HG03558 (cell line): ENCODE data around the gene TOX2.

ENCODE experiments used
- ATAC-seq: cut with Tn5 transposase; IDR thresholded peaks from one replicate; pipeline ENCODE4 v1.9.1; 2021; ENCODE audit warnings: moderate number of reproducible peaks; ENCODE audit not compliant: unreplicated experiment; ENCODE audit errors: extremely low read depth

TOX2 gene, protein sequence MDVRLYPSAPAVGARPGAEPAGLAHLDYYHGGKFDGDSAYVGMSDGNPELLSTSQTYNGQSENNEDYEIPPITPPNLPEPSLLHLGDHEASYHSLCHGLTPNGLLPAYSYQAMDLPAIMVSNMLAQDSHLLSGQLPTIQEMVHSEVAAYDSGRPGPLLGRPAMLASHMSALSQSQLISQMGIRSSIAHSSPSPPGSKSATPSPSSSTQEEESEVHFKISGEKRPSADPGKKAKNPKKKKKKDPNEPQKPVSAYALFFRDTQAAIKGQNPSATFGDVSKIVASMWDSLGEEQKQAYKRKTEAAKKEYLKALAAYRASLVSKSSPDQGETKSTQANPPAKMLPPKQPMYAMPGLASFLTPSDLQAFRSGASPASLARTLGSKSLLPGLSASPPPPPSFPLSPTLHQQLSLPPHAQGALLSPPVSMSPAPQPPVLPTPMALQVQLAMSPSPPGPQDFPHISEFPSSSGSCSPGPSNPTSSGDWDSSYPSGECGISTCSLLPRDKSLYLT

DNA sequence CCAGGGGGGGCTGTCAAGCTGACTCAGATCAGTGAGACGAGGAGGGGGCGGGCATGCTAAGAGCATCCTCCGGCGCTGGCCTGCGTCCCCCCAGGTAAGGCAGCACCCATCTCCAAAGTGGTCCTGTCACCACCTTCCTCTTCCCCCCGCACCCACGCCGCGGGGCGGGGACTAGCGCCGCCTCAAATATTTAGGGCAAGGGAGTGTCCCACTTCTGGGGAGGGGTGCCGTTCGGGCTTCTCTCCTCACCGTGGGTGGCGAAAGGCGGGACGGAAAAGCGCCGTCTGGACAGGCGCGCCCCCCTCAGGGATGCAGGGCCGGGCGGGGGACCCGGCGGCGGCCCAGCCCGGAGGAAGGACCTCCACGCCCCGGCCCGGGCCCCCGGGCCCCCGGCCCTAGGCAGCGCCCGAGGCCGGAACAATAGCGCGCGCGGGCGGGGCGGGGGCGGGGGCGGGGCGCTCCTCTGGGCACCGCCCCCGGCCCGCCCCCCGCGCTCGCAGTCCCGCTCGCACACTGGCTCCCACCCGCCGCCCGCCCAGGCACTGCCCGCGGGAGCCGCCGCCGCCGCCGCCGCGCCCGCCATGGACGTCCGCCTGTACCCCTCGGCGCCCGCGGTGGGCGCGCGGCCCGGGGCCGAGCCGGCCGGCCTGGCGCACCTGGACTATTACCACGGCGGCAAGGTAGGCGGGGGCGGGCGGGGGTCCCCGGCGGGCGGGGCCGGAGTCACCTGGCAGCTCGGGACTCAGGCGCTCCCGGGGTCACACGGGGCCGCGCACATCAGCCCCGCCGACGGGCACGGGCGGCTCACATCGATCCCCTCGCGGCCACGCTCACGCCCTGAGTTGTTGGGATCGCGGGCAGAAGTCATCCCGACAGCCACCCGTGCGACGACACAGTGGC lies at the start of gene TOX2:
Gene TOX2 (plus strand): TSS at position 542 of the 900 bp plus-strand sequence. CDS start 40 bp downstream, at position 582.
- ATAC-seq = no peak

DNA sequence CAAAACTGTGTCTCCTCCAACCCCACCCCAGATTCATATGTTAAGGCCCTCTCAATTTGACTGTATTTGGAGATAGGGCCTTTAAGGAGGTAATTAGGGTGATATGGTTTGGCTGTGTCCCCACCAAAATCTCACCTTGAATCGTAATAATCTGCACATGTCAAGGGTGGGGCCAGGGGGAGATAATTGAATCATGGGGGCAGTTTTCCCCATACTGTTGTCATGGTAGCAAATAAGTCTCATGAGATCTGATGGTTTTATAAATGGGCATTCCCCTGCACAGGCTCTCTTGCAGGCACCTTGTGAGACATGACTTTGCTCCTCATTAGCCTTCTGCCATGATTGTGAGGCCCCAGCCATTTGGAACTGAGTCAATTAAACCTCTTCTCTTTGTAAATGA lies 46.6 kb upstream of the TOX2 start:
- no peak for ATAC-seq

DNA sequence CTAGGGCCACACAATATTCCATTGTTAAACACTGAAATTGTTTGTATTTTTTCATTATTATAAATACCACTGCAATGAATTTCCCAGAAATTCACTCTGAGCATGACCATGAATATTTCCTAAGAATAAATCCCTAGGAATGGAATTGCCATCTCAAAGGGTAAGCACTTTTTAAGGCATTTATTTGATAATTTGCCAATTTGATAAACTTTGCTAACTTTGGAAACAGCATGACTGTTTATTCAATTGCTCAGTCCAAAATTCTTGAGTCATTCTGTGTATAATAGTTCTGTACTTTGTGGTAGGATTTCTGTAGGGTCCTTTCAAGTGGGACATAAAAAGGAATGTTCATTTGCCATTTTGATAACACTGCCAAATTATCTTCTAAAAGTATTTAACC lies 44.2 kb upstream of the TOX2 start:
- no peak for ATAC-seq

DNA sequence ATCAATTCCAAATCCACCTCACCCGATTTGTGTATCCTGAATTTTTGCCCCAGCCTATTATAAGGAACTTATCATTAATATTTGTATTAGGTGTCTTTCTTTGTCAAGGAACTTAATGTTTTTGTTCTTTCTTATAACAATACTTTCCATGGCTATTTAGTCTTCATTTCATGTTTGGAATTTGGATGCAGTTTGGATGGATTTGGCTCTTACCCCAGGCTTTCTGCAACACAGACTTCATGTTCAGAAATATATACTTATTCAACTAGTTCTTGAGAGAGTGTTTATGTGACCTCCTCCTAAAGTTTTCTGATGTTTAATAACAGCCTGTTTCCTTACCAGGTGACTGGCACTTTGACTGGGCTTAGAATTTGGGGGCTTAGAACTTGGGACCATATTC lies 35.9 kb upstream of the TOX2 start:
- no peak for ATAC-seq

DNA sequence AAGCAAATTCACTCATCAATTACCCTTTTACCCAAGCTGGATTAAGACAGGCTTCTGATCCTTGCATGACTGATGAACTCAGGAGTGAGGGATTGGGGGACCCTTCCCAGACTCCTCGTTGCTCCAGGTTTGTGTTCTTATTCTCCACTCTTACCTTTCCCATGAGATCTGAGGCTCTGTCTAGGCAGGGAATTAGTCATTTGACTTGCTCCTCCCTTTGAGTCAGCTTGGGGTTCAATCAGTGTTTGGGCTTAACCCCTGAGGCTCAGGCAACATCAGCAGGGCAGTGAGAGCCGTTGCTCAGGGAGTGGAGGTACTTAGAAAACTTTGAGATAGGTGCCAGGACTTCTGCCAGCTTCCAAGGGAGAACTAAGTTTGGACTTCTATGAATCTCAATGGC lies 20.7 kb upstream of the TOX2 start:
- no peak for ATAC-seq

DNA sequence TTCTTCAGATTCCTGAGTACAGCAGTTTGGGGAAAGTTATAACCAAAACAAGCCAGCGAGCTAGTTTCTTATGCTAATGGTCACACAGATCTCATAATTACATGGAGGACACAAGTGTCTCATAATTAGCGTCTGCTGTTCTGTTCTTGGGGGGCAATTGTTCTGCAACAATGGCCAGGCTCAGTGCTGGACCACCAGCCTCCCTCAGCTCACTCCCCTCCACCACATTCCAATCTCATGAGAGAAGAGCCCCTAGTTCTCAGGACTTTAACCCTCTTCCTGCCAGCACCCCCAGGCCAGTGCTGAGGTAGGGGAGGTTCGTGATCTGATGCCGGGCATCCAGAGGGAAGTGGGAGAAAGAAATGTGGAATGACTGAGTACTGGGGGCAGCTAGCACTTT lies 20.2 kb upstream of the TOX2 start:
- no peak for ATAC-seq

DNA sequence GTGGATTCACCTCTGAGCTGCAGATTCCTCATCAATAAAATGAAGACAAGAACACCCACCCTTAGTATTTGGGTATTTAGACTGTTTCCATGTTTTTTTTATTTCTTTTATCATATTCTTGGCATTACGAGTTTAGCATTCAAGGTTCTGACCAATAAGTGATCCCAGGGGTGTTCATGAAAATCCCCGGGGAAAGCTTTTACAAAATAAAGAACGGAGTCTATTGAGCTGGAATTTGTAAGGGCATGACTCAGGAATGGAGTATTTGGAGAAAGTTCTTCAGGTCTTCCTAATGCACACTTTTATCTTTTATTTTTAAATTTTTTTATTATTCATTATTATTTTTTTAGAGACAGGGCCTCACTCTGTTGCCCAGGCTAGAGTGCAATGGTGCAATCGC lies 19.4 kb upstream of the TOX2 start:
- no peak for ATAC-seq

DNA sequence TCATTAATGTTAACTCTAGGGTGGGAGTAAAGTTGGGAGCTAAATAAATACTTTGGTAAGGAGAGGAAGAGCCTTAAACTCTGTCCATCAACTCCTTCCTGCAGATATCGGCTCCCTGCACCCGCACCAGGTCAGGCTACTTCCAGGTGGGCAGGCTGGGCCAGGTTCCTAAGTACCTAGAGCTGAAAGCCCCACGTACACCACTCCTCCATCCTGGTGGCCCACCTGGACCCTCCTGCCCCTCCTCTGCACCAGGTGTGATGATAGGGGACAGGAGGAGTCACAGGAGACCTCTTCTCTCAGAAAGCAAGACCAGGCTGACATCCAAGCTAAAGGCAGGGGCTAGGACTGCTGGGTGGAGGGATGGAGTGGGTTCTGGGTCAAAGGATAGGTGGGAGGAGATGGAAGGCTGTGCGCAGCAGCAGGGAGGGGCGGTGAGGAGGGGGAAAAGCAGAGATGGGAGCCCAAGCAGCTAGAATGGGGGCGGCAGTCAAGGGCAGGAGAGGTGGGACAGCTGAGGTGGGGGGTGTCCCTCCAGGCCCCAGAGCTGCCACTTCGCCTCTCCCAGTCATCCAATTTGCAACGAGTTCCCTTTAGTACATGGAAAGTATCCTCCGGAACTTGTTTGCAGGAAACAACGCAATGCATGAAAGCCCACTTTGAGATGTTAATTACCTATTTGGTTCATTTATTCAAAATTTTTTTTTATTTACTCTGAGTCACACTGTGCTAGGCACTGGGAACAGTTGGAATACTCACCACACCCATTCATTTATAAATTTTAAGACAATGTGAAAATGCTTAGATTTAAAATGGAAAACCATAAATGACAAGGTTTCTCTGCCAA lies 15.2 kb upstream of the TOX2 start:
- no peak for ATAC-seq

DNA sequence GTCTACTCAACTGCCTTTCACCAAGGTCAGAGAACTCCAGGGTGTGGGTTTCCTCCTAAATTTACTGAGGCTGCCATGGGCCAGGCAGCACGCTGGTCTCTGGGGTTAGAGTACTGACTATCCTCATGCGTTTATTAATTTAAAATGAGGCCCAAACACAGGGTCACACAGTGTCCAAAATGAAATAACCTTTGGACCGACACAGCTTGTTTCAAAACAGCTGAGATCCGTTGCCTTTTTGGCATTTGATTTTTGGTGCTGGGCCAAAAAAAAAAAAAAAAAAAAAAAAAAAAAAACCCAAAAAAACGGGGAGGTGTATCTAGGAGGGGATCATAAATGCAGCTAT lies 14.6 kb upstream of the TOX2 start:
- ATAC-seq = no peak

DNA sequence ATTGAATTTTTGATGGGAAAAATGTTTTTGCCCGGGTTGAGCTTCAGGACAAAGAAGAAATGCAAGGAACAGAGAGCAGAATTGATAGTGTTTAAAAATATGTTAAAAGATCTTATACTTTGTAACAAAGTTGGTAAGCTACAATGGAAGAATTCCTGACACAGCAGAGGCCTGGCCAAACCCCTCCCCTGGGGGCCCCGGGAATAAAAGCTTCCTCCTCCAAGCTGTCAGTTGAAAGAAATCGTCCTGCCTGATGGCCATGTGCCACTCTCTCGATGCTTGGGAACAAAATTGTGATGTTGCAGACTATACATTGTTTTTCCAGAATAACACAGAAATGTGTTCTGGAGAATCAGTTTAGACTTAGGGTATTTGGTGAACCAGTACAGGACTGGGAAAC lies 14.2 kb upstream of the TOX2 start:
- no peak for ATAC-seq

DNA sequence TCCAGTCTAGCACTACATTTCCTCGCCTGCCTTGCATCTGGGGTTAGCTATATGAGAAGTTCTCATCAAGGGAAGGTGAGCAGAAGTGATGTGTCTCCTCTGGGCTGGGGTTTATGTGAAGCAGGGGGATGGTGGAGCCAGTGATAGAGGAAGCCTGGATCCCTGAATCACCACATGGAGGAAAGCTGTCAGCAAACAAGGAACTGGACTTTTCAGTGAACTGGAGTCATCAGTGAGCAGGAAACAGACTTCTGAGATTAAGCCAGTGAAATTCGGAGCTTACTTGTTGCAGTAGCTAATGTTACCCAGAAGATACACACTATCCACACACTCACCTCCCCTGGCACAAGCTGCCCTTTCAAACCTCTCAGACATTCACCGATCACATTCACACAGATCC lies 13.4 kb upstream of the TOX2 start:
- ATAC-seq = no peak

DNA sequence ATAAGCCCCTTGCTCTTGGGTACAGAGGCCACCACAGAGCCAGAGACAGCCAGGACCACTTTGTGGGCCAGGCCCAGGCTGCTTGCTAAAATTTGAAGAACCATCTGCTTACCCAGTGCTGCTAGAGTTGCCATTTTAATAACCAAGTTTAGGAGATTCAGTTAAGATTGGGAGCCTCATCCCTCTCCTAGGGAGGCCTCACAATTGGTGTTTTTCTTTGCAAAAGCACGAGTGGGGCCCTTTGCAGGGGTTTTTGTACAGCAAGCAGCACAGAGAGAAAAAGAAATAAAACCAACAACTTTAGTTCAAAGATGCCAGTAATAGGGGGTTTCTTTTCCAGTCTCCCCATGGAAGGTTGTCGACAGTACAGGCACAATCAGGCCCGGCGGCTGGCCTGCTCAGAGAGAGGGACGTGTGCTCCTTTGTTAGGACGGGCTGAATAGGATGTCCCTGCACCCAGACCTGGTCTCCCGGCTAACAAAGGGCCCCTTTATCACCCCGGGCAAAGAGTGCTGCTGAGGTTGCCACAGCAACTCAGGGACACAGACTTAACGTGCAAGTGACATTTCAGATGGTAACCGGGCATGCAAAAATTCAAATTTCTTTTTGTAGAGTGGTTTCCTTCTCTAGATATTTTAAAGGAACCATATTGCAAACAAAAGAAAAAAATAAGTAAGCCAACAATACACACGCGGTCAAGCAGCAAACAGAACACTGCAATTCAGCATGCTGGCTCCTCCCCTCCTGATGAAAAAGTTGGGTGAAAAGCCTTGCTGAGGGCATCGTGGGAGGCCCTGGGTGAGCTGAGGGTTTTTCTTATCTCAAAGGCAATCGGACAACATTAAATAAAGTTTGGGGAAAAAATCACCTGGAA lies 10.5 kb upstream of the TOX2 start:
- ATAC-seq = no peak

DNA sequence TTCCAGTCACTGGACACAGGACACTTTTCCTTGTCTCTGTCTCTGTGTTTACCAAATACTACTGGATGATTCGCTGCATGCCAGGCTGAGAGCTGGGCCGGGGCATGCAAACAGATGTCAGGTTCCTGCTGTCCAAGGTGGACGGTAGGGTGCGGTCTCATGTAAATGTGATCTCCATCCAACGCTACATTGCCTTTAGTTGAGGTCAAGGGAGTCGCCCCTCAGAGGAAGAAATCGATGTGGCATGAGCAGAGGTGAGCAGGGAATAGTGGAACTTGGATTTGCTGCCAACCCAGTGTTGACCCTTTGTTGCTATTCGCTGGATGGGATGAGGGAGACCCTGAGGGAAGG lies 9.8 kb upstream of the TOX2 start:
- ATAC-seq = no peak

DNA sequence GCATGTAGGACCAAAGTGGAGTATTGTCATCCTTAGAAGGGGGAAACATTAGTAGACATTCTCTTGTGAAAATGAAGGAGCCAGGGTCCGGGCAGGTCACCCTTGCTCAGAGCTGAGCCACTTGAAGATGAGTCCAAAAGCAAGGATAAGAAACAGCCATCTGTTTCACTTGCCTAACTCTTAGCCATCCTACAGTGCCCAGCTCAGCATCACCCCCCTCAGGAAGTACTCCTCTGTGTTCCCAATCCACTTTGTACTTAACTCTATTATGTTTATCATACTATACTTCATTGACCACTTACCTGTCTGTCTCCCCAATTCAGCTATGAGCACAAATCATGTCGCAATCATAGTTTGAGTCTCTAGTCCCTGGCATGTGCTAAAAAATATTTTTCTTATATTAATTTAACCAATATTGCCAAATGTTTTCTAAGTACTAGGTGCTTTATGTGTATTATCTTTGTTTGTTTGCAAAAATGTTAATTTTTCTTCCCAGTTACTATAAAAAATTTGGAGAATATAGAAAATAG lies 8.1 kb upstream of the TOX2 start:
- no peak for ATAC-seq

DNA sequence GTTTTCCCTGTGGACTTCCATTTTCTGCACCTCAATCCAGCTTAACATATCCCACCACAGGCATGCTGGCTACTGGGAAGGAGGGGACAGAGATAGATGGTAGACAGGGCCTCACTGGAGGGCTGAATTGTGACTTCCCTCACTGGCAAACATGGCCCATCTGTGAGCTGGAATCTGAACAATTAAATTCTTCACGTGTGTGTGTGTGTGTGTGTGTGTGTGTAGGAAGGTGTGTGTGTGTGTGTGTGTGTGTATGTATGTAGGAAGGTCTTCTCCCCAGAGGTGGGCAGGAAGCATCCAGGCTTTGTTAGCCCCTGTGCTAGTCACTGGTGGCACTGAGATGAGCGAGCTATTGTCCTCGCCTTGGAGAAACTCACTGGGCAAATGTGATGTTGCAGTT lies 5.4 kb upstream of the TOX2 start:
- ATAC-seq = no peak

DNA sequence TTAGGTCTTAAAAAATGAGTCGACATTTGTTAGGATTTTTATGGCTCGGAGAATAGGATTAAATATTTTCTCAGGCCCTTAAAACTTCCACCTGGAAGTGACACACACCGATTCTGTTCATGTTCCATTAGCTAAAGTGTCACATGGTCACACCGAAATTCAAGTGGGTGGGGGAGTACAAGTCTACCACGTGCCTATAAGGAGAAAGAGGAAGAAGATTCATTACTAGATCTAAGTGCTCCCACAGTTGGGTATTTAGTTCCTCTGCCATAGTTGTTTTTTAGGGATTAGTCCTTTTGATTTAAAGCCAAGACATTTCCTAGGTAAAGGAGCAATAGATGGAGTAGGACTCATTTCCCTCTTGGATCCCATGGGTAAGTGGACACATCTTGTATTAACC lies 4.9 kb upstream of the TOX2 start:
- ATAC-seq = no peak

DNA sequence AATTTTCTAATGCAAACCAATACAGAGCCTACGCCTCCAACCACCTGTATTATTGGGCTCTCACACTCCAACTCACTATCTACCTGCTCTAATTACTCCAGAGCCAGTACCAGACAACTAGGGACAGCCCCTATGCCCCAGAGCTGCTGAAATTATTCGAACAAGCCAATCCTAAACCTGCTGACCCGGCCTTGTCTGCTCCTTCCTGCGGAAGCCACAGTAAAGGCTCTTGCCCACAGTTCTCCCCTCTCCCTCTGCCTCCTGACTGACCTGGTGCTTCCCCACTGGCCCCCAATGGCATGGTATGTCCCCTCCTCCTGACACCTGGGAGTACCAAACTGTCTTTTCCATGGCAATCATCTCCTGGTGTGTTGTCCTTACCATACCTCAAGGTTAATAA lies 4.1 kb upstream of the TOX2 start:
- no peak for ATAC-seq

DNA sequence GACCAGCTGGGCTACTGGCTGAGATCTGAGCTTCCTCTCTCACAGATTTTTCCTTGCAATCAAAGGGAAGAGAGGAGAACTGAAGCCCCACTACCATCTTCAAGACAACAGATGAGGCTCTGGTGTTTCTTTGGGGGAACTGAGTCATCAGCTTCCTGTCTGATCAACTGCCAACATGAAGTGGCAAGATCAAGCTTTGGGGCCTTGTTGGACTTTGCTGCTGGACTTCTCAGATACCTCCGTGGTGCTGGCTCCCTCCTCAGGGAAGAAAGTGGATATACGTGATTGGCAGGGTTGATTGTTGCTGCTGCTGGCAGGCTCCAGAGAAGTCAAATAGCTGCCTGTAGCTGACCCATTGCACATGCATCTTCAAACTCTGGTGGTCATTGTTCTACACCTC lies 3.6 kb upstream of the TOX2 start:
- ATAC-seq = no peak

DNA sequence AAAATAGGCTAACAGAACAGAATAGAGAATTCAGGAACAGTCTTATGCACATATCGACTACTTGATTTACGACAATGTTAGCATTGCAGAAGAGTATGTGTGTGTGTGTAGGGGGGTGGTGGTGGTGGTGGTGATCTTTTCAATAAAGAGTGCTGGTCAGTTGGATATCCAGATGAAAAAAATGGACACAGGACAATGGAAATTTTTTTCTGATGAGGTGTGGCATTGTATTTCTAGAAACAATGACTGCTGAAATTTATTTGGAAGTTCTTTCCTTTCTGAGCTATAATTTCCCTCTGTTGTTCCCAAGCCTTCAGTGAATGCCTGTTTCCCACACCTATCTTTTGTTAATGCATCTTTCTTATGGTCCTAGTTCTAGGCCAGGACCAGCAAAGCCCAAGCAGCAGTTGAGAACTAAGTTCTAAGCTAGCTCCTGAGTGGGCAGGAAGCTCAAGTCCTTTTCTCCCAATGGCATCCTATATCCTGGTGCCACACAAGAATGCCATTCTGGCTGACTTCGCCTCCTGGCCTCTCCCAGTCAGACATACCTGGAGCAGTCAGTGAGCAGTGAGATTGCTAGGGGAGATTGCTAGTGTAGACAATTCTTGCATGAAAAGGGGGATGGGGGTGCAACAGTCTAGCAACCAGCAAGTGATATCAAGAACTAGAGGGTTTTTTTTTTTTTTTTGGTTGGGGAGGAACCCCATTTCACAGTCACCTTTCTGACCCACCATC lies 1.2 kb upstream of the TOX2 start:
- no peak for ATAC-seq
